Activated T-cell treated with anti-CD3 and anti-CD28 coated beads, Interleukin-2, amount 50 U/mL, for 48 hours (primary cell): ENCODE results near the gene MYEF2.

Source experiments
- DNase-seq, 2 experiments: peaks; one replicate each; pipeline ENCODE4 v3.0.0-alpha.2; 2020

MYEF2 gene

DNA sequence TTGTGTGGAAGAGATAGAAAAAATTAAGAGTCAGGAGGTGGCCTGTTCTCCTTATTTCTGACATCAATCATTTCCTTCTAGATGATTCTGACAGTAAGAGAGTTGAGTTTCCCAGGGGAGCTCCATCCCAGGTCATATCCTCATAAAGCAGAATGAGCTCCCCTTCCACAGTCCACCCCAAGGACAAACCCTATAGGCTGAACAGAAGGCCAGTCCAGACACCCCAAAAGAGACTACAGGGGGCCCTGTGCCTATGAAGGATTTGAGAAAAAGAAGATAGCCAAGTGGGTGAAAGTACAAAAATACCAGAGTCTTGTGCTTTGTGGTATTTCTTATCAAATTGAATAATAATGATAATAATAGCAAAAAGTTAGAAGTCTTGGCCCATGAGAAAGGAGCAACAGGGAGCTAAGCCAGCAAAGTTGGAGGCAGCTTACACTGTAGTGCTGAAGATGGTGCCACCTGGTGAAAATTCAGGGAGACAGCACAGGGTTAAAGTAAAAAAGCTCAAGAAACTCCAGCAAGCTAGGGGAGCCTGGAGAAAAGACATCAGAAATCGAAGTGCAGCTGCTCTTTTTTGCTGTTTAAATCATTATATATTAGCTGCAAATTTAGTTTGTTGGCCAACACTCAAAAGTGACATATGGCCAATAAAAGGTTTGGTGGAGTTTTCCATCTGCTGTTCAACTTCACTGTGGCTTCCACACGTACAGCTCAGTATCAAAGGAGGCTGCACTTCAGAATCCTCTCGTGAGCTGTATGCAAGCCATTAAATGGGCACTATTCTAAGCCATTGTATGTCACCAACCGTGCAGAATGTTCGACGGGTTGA is 93.1 kb downstream of the MYEF2 start:
- no peak for DNase-seq
